Activated CD4-positive, alpha-beta T cell treated with anti-CD3 and anti-CD28 coated beads, Interleukin-2, amount 50 U/mL, for 16 hours (primary cell): ENCODE data around the gene STIM1.

Experiments
- DNase-seq: peaks from one replicate; pipeline ENCODE4 v3.0.0-alpha.2; 2020

The STIM1 gene

DNA sequence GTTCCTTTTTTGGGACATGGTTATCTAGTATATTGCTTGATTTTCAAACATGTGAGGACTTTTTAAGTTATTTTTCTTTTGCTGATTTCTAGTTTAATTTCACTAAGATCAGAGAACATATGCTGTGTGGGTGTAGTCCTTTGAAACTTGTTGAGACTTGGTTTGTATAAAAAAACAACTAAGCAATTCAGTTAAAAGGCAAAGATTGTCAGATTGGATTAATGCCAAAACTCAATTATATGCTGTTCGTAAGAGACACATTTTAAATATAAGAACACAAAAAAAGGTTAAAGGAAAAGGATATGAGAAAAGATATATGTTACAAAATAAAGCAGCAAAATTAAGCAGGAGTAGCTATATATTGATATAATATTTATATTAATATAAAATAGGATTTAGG is 221.3 kb downstream of the STIM1 start:
- DNase-seq, result no peak

DNA sequence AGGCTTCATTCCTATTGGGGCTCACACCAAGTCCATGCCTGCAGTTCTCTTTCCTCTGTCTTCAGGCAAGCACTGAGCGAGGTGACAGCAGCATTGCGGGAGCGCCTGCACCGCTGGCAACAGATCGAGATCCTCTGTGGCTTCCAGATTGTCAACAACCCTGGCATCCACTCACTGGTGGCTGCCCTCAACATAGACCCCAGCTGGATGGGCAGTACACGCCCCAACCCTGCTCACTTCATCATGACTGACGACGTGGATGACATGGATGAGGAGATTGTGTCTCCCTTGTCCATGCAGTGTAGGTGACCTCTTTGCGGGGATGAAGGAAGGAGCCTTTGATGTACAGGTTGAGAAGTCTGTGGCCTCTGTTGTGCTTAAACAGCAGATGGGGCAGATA is 227.7 kb downstream of the STIM1 start:
- DNase-seq, result no peak

GRCh38 chr11:4084406-4085125 is 229.1 kb downstream of the STIM1 start:
- DNase-seq, result no peak

DNA sequence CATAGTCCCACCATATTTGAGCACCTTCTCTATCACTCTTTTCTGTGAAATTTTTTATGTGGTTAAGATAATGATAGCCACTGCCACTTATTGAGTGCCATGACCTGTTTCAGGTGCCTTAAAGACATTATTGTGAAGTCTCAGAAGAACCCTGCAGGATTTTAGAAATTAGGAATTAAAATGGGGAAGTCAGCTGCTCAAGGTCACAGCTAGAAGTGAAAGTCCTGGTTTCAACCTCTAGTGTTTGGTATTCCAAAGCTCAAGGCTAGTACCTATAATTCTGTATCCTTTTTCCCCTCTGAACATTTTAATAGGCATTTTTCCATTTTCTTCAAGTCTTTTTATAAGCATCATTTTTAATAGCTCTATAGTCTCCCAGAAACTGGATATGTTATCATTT is 230.1 kb downstream of the STIM1 start:
- DNase-seq, result no peak

- DNase-seq, result no peak
These were observed 231.3 kb downstream of the STIM1 start for GRCh38 chr11:4086575-4087353.

GRCh38 chr11:4087551-4087950 is 232.1 kb downstream of the STIM1 start:
- no peak for DNase-seq

- DNase-seq, result peak; percentile 24
These were observed 234.8 kb downstream of the STIM1 start for GRCh38 chr11:4090258-4090657.

GRCh38 chr11:4092026-4092425 is 236.6 kb downstream of the STIM1 start:
- DNase-seq, result no peak

- DNase-seq, result no peak
These were observed 238.3 kb downstream of the STIM1 start for GRCh38 chr11:4093519-4094347.

GRCh38 chr11:4094348-4095291 is 239.2 kb downstream of the STIM1 start, which contains the start of gene RRM1:
TSS of gene RRM1 (plus strand) at chr11:4094799. CDS start at chr11:4095013, 214 bp downstream.
- peak; percentile 97 for DNase-seq

DNA sequence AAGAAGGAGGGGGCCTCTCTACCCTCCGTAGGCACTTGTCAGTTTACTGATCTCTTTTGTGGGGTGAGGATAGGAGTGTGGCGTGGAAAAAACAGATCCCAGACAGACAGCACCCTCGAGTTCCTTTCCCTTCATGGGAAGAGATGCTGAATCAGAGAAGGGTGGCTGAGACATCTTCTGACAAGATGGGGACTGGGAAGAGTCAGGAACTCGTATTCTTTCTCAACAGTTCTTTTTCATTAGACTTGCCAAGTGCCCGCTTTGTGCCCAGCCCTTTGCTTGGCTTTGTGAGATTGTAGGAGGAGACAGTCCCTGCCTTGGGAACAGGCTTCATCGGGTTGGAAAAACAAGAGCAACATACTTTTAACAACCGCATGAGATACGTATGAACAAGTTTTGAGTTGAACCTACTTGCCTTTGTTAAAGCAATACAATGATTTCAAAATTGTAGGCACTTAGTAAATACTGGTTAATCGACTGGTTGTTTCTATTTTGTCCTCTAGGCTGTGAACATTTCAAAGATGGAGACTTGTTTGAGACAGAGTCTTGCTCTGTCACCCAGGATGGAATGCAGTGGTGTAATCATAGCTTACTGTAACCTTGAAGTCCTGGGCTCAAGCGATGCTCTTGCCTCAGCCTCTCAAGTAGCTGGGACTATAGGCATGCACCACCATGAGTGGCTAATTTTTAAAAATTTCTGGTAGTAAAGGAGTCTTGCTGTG is 240.2 kb downstream of the STIM1 start:
- DNase-seq, result peak; percentile 45

- no peak for DNase-seq
These were observed 242.7 kb downstream of the STIM1 start for GRCh38 chr11:4098026-4098621.

- DNase-seq, result no peak
These were observed 247.2 kb downstream of the STIM1 start for GRCh38 chr11:4102711-4103110.

- no peak for DNase-seq
These were observed 247.8 kb downstream of the STIM1 start for GRCh38 chr11:4103269-4103668.

DNA sequence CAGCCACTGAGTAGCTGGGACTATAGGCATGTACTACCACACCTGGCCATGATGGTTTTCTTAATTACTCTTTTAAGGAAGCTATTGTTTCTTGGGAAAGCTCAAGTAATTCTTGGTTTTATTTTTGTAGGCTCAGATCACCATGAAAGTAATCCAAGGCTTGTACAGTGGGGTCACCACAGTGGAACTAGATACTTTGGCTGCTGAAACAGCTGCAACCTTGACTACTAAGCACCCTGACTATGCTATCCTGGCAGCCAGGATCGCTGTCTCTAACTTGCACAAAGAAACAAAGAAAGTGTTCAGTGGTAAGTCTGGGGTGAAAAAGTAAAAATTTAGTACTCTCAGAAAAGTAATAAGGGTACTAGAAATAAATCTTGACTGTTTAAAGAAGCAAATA is 250.5 kb downstream of the STIM1 start:
- DNase-seq, result no peak

DNA sequence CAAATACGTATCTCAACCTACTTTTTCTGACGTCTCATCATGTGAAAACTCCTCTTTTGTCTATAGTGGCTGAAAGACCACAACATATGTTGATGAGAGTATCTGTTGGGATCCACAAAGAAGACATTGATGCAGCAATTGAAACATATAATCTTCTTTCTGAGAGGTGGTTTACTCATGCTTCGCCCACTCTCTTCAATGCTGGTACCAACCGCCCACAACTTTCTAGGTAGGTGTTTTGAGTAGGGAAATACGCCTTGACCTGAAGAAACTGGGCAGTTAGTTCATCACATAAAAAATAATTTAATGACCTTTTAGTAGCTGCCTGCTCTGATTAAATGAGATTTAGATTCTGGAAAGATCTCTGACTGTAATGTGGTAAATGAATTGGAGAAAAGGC is 256.4 kb downstream of the STIM1 start:
- no peak for DNase-seq

GRCh38 chr11:4115128-4115527 is 259.7 kb downstream of the STIM1 start:
- DNase-seq, result no peak

- peak; percentile 22 for DNase-seq
These were observed 262.6 kb downstream of the STIM1 start for GRCh38 chr11:4118107-4118506.

GRCh38 chr11:4123218-4123617 is 267.8 kb downstream of the STIM1 start:
- no peak for DNase-seq

GRCh38 chr11:4125141-4125540 is 269.7 kb downstream of the STIM1 start:
- no peak for DNase-seq

- no peak for DNase-seq
These were observed 271.9 kb downstream of the STIM1 start for GRCh38 chr11:4127357-4127756.
